Measurements from ENCODE around the gene TLL2.

TLL2 gene

DNA sequence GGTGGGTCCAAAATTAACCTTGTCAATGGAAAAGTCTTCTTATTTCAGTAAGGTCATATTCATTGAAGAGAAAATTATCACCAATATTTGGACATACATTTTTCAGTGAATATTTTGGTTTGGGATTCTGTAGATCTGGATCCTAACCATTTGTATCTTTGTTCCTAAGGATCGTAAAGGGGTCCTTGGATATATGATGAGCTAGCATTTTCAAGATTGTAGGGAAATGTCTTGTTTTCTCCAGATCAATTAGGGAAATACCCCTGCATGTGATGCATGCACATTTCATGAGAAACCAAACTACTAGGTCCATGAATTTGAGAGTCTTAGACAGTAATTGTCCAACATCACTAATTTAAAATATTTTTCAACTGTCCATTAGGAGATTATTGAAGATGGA is 191.5 kb downstream of the TLL2 start:
- H3K4me3 ChIP-seq (ENCODE audit: low read depth, low read length) = no peak overlapping the region
- H3K27me3 ChIP-seq (replicated peaks) = no peaks in the 10 kb centered on the region
- TF ChIP-seq, protein P1, sequence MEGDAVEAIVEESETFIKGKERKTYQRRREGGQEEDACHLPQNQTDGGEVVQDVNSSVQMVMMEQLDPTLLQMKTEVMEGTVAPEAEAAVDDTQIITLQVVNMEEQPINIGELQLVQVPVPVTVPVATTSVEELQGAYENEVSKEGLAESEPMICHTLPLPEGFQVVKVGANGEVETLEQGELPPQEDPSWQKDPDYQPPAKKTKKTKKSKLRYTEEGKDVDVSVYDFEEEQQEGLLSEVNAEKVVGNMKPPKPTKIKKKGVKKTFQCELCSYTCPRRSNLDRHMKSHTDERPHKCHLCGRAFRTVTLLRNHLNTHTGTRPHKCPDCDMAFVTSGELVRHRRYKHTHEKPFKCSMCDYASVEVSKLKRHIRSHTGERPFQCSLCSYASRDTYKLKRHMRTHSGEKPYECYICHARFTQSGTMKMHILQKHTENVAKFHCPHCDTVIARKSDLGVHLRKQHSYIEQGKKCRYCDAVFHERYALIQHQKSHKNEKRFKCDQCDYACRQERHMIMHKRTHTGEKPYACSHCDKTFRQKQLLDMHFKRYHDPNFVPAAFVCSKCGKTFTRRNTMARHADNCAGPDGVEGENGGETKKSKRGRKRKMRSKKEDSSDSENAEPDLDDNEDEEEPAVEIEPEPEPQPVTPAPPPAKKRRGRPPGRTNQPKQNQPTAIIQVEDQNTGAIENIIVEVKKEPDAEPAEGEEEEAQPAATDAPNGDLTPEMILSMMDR (IDR thresholded peaks at IDR 0.05; ENCODE audit: low read depth, low read length, missing control alignments) = no peak
- in situ Hi-C loops (cut with HindIII; ENCODE audit: low pct_ligation_motif_present, low sequenced_read_pairs) = no loop called here
- DNase-seq = no peak
- no peaks in the 10 kb centered on the region for H3K36me3 ChIP-seq (replicated peaks)
- H3K27ac ChIP-seq = no peak overlapping the region

DNA sequence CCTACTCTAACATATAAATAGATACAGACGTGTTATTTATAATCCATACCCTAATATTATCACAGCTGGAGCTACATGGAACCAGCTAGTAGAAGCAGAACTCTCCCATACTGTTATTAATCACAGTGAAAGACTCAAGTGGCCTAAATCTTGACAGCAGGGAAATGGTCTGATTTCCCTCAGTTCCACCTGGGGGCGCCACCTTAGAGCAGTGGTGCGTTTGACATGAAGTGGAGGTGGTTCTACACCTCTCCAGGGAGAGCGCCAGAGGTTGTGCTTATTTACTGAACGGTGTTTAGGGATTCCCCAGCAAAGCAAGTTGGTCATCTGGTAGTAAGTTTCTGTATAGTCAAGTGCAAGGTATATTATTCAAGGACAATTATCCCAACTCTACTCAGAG is 191.9 kb downstream of the TLL2 start:
- H3K27me3 ChIP-seq (replicated peaks) = no peaks in the 10 kb centered on the region
- H3K36me3 ChIP-seq (replicated peaks) = no peaks in the 10 kb centered on the region
- no peak overlapping the region for H3K4me3 ChIP-seq (ENCODE audit: low read depth, low read length)
- TF ChIP-seq, protein P1 (IDR thresholded peaks at IDR 0.05; ENCODE audit: low read depth, low read length, missing control alignments) = no peak
- H3K27ac ChIP-seq = no peak overlapping the region
- DNase-seq = no peak
- in situ Hi-C loops (cut with HindIII; ENCODE audit: low pct_ligation_motif_present, low sequenced_read_pairs) = no loop called here

DNA sequence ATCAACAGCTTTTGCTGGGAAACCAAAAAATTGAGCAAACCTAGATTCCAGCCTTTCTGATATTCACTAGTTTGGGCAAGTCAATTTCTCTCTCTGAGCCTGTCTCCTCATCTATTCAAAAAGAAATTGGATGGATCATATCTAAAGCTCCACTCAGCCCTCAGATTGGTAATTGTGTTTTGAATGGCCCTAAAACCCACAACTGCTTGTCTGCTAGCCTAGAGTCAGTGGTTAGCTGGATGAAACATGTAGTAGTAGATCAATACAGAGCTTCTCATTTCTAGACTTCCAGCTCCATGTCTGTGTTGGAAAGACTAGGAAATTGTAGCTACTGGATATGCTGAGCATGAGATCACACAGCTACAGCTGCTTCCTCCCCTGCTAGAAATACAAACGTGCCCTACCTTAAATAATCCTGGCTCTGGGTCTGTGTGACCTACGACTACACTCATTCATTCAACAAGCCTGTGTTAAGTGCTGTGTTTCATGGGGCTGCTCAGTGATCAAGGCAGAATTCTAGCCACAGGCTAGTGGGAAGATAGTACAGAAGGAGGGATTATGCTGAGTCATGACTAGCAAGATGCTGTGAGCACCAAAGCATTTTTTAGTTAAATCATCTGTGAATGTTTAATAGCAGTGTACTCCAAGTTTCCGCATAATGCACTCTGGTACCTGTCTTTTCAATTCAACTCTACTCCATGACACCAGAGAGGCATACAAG is 193.8 kb downstream of the TLL2 start:
- peak; percentile 7 for DNase-seq
- Histone ChIP-seq H3K4me3 (ENCODE audit: low read depth, low read length) (no peak overlapping the region), H3K27me3 (replicated peaks) (no peaks in the 10 kb centered on the region), H3K27ac (no peak overlapping the region), H3K36me3 (replicated peaks) (no peaks in the 10 kb centered on the region)
- TF ChIP-seq, protein P1 (IDR thresholded peaks at IDR 0.05; ENCODE audit: low read depth, low read length, missing control alignments) = no peak
- in situ Hi-C loops (cut with HindIII; ENCODE audit: low pct_ligation_motif_present, low sequenced_read_pairs) = no loop called here

DNA sequence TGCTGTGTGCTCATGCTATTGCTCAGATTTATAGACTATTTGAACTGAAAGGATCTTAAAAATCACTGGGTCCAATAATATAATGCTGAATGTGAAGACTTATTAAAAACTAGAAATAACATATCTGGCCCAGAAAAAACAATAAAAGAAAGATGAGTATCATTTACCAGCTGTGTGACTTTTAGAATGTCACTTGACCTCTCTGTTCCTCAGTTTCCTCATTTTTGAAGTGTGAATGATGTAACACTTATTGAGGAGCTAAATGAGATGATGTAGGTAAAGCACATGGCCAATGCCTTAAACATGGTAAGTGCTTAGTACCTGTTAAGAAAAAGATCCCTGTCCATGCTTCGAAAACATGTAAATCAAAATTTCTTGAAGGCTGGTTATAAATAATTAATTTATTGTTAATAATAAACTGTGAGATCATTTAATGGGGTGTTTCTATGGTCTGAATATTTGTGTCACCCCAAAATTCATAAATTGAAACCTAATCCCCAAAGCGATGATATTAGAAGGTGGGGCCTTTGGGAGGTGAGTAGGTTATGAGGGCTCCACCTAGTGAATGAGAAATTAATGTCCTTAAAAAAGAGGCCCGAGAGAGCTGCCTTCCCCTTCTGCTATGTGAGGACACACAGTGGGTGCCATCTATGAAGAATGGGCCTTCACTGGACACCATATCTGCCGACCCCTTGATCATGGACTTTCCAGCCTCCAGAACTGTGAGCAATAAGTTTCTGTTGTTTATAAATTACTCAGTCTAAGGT is 196.5 kb downstream of the TLL2 start:
- H3K27ac ChIP-seq = no peak overlapping the region
- DNase-seq = no peak
- in situ Hi-C loops (cut with HindIII; ENCODE audit: low pct_ligation_motif_present, low sequenced_read_pairs) = no loop called here
- no peaks in the 10 kb centered on the region for H3K36me3 ChIP-seq (replicated peaks)
- TF ChIP-seq, protein P1 (IDR thresholded peaks at IDR 0.05; ENCODE audit: low read depth, low read length, missing control alignments) = no peak
- no peak overlapping the region for H3K4me3 ChIP-seq (ENCODE audit: low read depth, low read length)
- H3K27me3 ChIP-seq (replicated peaks) = no peaks in the 10 kb centered on the region
